B cell (primary cell): Measurements from ENCODE around the gene FAM168A. TPM values are rescaled to one million over a fixed set of nuclear protein-coding genes. Genes with fewer than 3 reads are reported as not detected.

ENCODE experiments used
- ATAC-seq: fragments of 200-7000 bp; cut with Tn5 transposase; one replicate; pipeline ENCODE4 v1.10.0; 2021; ENCODE audit warnings: low read depth, mild to moderate bottlenecking, moderate number of reproducible peaks, moderate library complexity
- CTCF ChIA-PET: fragments of 350-600 bp; sonication (Branson Sonifier 250); formaldehyde crosslinking; loops from one replicate; lab custom pipeline; 2021; ENCODE audit warnings: antibody characterized with exemption, inconsistent platforms; lab: Charles Lee
- POLR2A ChIA-PET: fragments of 350-600 bp; sonication (Branson Sonifier 250); formaldehyde crosslinking; loops from one replicate; lab custom pipeline; 2021; ENCODE audit warnings: antibody characterized with exemption; lab: Charles Lee
- DNase-seq: peaks from one replicate; pipeline ENCODE4 v3.0.0; 2013
- H2AFZ ChIP-seq: 2 replicates; pipeline ENCODE4 v1.6.1; 2012; ENCODE audit warnings: mild to moderate bottlenecking, low read depth, low read length; ENCODE audit not compliant: insufficient read depth, poor library complexity, severe bottlenecking
- H3K27ac ChIP-seq, 2 donors: 1 replicate in 1 of 2; 2 replicates in 1 of 2; pipeline ENCODE4 v1.5.1; 2012 to 2013; ENCODE audit warnings: low read length in 2 of 2, mild to moderate bottlenecking in 2 of 2, moderate library complexity in 1 of 2
- H3K27me3 ChIP-seq, 4 experiments: fragments of 200-600 bp in 1 of 4; sonication (generic) in 1 of 4; replicated peaks in 1 of 4; 1 replicate in 2 of 4; 2 replicates in 2 of 4; pipeline versions ENCODE4 v1.6.1 to v1.7.0; 2013 to 2016; ENCODE audit warnings: low read length in 3 of 4, mild to moderate bottlenecking in 2 of 4, mixed read lengths in 1 of 4, moderate library complexity in 1 of 4; ENCODE audit not compliant: insufficient read depth in 4 of 4, control insufficient read depth in 3 of 4; ENCODE audit errors: control extremely low read depth in 1 of 4
- H3K36me3 ChIP-seq, 2 experiments: replicated peaks in 1 of 2; 1 replicate in 1 of 2; 2 replicates in 1 of 2; pipeline versions ENCODE4 v1.6.1 to v1.7.1; 2013; ENCODE audit warnings: low read length in 1 of 2; ENCODE audit not compliant: insufficient read depth in 2 of 2, control insufficient read depth in 1 of 2; ENCODE audit errors: control extremely low read depth in 1 of 2, extremely low read depth in 1 of 2
- H3K4me1 ChIP-seq, 2 donors: fragments of 200-600 bp in 1 of 2; sonication (generic) in 1 of 2; 1 replicate in 1 of 2; 2 replicates in 1 of 2; pipeline versions ENCODE4 v1.5.1 to v1.6.1; 2013 to 2017; ENCODE audit warnings: low read length in 2 of 2; ENCODE audit not compliant: control insufficient read depth in 2 of 2, insufficient read depth in 2 of 2
- H3K4me2 ChIP-seq: replicated peaks from 2 replicates; pipeline ENCODE3; 2012; ENCODE audit warnings: mild to moderate bottlenecking, low read depth, low read length; ENCODE audit not compliant: poor library complexity, severe bottlenecking
- H3K4me3 ChIP-seq, 5 experiments: fragments of 200-600 bp in 1 of 5; sonication (generic) in 1 of 5; 1 replicate in 3 of 5; 2 replicates in 2 of 5; pipeline versions ENCODE4 v1.5.1 to v1.7.0; 2011 to 2016; ENCODE audit warnings: low read length in 4 of 5, mild to moderate bottlenecking in 4 of 5, low read depth in 2 of 5, control low read depth in 1 of 5, moderate library complexity in 1 of 5; ENCODE audit not compliant: insufficient read depth in 1 of 5; ENCODE audit errors: control extremely low read depth in 1 of 5, extremely low read depth in 1 of 5
- H3K79me2 ChIP-seq: fragments of 200-600 bp; sonication (generic); one replicate; pipeline ENCODE4 v1.6.0; 2016; ENCODE audit warnings: low read length; ENCODE audit not compliant: control insufficient read depth, insufficient read depth
- H3K9ac ChIP-seq: fragments of 200-600 bp; sonication (generic); 2 replicates; pipeline ENCODE4 v1.6.1; 2017; ENCODE audit warnings: mild to moderate bottlenecking, low read length, moderate library complexity
- H3K9me3 ChIP-seq, 3 donors: one replicate each; pipeline versions ENCODE4 v1.6.1 to v1.7.1; 2013; ENCODE audit warnings: low read length in 2 of 3; ENCODE audit not compliant: control insufficient read depth in 2 of 3, insufficient read depth in 1 of 3; ENCODE audit errors: control extremely low read depth in 1 of 3
- H4K20me1 ChIP-seq: 2 replicates; pipeline ENCODE4 v1.6.0; 2012; ENCODE audit warnings: mild to moderate bottlenecking, low read length; ENCODE audit not compliant: insufficient read depth, control insufficient read depth, poor library complexity, severe bottlenecking
- H3K27ac Mint-ChIP-seq: one replicate; pipeline ENCODE4 v1.8.0; 2021; ENCODE audit warnings: mixed read lengths
- H3K27me3 Mint-ChIP-seq: one replicate; pipeline ENCODE4 v1.8.0; 2021; ENCODE audit warnings: mixed read lengths
- H3K4me1 Mint-ChIP-seq: one replicate; pipeline ENCODE4 v1.8.0; 2021; ENCODE audit warnings: mixed read lengths
- H3K4me3 Mint-ChIP-seq: one replicate; pipeline ENCODE4 v1.8.0; 2021; ENCODE audit warnings: mixed read lengths
- H3K9me3 Mint-ChIP-seq: one replicate; pipeline ENCODE4 v1.8.0; 2022; ENCODE audit warnings: mixed read lengths; ENCODE audit not compliant: insufficient read depth
- CTCF ChIP-seq: fragments of 200-600 bp; IDR thresholded peaks from one replicate; pipeline ENCODE4 v1.8.0; 2022; ENCODE audit warnings: antibody characterized with exemption, mild to moderate bottlenecking
- EZH2 ChIP-seq: IDR thresholded peaks from 2 replicates; pipeline ENCODE4 v1.6.1; 2012; ENCODE audit warnings: borderline replicate concordance, low read depth, mild to moderate bottlenecking, moderate library complexity, low read length; ENCODE audit not compliant: insufficient read depth, poor library complexity, severe bottlenecking
- WGBS: methylation state at CpG from one replicate; pipeline ENCODE4 v1.1.5; 2013; ENCODE audit warnings: missing lambda C conversion rate; ENCODE audit not compliant: insufficient coverage; 5-methylcytosine and 5-hydroxymethylcytosine counted together
- intact Hi-C: fragments of 100-400 bp; cut with micrococcal nuclease; formaldehyde crosslinking; loops from one replicate; pipeline ENCODE4 v1.10.0; 2022
- polyA plus RNA-seq: library from polyadenylated mRNA; depleted of rRNA; stranded (reverse); fragments of >200 nt; gene quantifications from 2 replicates; pipeline ENCODE4 v1.2.3, GENCODE V29; 2012
- total RNA-seq, 2 donors: library from RNA; stranded (reverse); fragments of 120-200 nt in 1 of 2; gene quantifications; 1 replicate in 1 of 2; 2 replicates in 1 of 2; pipeline versions ENCODE4 v1.2.3 to v1.2.4, GENCODE V29; 2013 to 2022

The FAM168A gene
- total and polyA plus RNA-seq, 2 donors (not counting 1 experiment from before 2014, with no cell fraction given): 11.0 to 26.8 TPM

DNA sequence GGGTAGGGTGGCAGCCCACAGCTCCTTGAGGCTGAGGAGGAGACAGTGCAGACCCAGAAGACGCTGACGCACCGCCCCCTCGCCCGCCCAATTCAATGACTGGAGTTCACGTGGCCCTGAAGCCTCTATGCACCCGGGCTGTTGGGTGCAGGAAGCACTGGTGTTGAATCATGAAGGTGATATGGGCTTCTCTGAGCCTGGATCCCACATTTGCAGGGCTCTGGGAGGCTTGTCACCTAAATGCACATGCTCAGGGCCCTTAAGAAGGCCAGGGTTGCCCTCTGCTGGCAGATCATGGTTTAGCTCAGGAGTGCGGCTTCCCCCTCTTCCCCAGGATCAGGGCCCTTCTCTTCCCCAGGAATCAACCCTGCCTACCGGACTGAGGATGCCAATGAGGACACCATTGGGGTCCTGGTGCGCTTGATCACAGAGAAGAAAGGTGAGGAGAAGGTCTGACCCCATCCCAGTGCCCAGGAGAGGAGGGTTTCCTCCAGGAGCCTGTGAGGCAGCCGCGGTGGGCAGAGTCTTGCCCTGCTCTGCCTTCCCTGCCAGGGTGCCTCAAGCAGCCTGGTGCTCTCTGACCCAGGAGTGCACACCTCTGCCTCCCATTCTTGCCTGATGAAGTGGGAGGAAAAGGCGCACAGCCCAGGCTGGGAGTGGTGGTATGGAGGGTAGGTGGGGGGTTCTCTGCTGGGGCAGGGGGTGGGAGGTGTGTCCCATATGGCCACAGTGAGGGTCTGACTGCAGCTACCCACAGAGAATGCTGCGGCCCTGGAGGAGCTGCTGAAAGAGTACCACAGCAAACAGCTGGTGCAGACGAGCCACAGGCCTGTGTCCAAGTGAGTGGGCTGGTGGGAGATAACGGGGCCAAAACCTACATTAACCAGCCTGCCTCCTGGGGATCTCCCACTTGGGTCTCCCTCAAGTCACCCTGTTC is 204.2 kb downstream of the FAM168A start:
- no peak overlapping the region for H3K4me2 ChIP-seq
- Mint-ChIP-seq H3K27ac (peak overlapping the region; percentile 74), H3K4me3 (no peak overlapping the region), H3K27me3 (no peaks in the 10 kb centered on the region), H3K4me1 (peaks cover 30% of the 10 kb centered on the region), H3K9me3 (no peaks in the 10 kb centered on the region)
- H3K9me3 ChIP-seq: no peaks in the 10 kb centered on the region
- H2AFZ ChIP-seq: no peak overlapping the region
- intact Hi-C loops: loop anchor here (1.0 kb wide), 4 partner anchors 10 to 86 kb away; partner anchors contain the start of gene RELT
- no peaks in the 10 kb centered on the region for H3K27me3 ChIP-seq
- peaks cover 19 to 35% of the 10 kb centered on the region in 2 donors for H3K4me1 ChIP-seq
- peaks cover 0 to 89% of the 10 kb centered on the region in 2 experiments for H3K36me3 ChIP-seq
- POLR2A ChIA-PET: interaction anchor here (0.6 to 1.5 kb wide), 5 partner anchors 9 to 205 kb away, joined by 3 to 11 read pairs (median 5); no protein-coding TSS in a partner anchor
- H3K27ac ChIP-seq: peak overlapping the region in 1 of 2 donors; percentile 61
- 90% methylated on average over 13 of the region's 16 CpGs for WGBS
- CTCF ChIA-PET: interaction anchor here (0.7 to 13.9 kb wide), 22 partner anchors 9 to 267 kb away, joined by 3 to 352 read pairs (median 4); partner anchors contain the start of genes ARHGEF17, FAM168A and RELT
- peak; percentile 82 for DNase-seq
- peak; percentile 78 for TF ChIP-seq CTCF
- TF ChIP-seq EZH2: no peak
- no peak overlapping the region for H3K4me3 ChIP-seq
- H3K9ac ChIP-seq: no peak overlapping the region
- ATAC-seq: peak; percentile 77
- peaks cover 52% of the 10 kb centered on the region for H3K79me2 ChIP-seq
- H4K20me1 ChIP-seq: peaks cover 75% of the 10 kb centered on the region
